ENCODE measurements around the gene SERPINB1. TPM values are rescaled to one million over a fixed set of nuclear protein-coding genes. Genes with fewer than 3 reads are reported as not detected.

The SERPINB1 gene
- total RNA-seq, 1 experiment from 2014 or later, result 133 TPM

GRCh38 chr6:2839982-2840748 is 1.5 kb downstream of the SERPINB1 start:
- H3K27me3 ChIP-seq (ENCODE audit: low read length), result no peaks in the 10 kb centered on the region

GRCh38 chr6:2839195-2839981 is 2.3 kb downstream of the SERPINB1 start:
- Histone ChIP-seq H2AFZ (ENCODE audit: low read length) (no peak overlapping the region), H3K9me3 (ENCODE audit: low read length) (no peaks in the 10 kb centered on the region), H3K27me3 (ENCODE audit: low read length) (no peaks in the 10 kb centered on the region), H3F3A (ENCODE audit: low read length, unreplicated experiment) (peaks cover 8% of the 10 kb centered on the region), H3K9me2 (replicated peaks; ENCODE audit: low read length) (no peaks in the 10 kb centered on the region), H3K36me3 (ENCODE audit: low read depth, low read length) (peaks cover 35% of the 10 kb centered on the region), H3K4me3 (ENCODE audit: low read length) (peak overlapping the region; percentile 81), H3K4me1 (ENCODE audit: insufficient read depth, low read length) (peaks cover 53% of the 10 kb centered on the region), H3K79me2 (ENCODE audit: low read length) (peaks cover 34% of the 10 kb centered on the region), H4K20me1 (ENCODE audit: low read length) (peaks cover 4% of the 10 kb centered on the region; the same call in 1 of the 2 replicates), H3K4me2 (ENCODE audit: low read length) (peak overlapping the region; percentile 94), H3K9ac (ENCODE audit: low read length) (peak overlapping the region; percentile 94), H3K27ac (ENCODE audit: low read length) (peak overlapping the region; percentile 94)
- TF ChIP-seq EZH2phosphoT487 (IDR thresholded peaks at IDR 0.05; ENCODE audit: borderline replicate concordance, low read length), result no peak
- no peak for TF ChIP-seq EZH2 (IDR thresholded peaks at IDR 0.05; ENCODE audit: low read length, unreplicated experiment)
- no peak for TF ChIP-seq CTCF (conservative IDR thresholded peaks at IDR 0.05; ENCODE audit: low read depth, low read length)
- no TSS peak for BruUV-seq (replicated peaks)
- ChIA-PET POLR2A (ENCODE audit: unreplicated experiment) (interaction anchor here (0.6 to 1.0 kb wide), 4 partner anchors 21 to 49 kb away, joined by 4 to 28 read pairs (median 15); no protein-coding TSS in a partner anchor), CTCF (interaction anchor here (0.7 to 1.9 kb wide), 6 partner anchors 21 to 151 kb away, joined by 3 to 17 read pairs (median 3); no protein-coding TSS in a partner anchor)
- ATAC-seq, result peak; percentile 67
- DNase-seq, result peak; percentile 98
- intact Hi-C loops (cut with micrococcal nuclease), result loop anchor here (1.0 kb wide), 3 partner anchors 21 to 48 kb away; no protein-coding TSS in a partner anchor

More at GRCh38 chr6:2839982-2840748, 1.5 kb downstream of the SERPINB1 start:
- Histone ChIP-seq H4K20me1 (ENCODE audit: low read length) (peaks cover 4% of the 10 kb centered on the region; the same call in 1 of the 2 replicates), H3K9ac (ENCODE audit: low read length) (peak overlapping the region; percentile 94), H3F3A (ENCODE audit: low read length, unreplicated experiment) (peaks cover 8% of the 10 kb centered on the region), H3K79me2 (ENCODE audit: low read length) (peaks cover 34% of the 10 kb centered on the region), H3K4me3 (ENCODE audit: low read length) (peak overlapping the region; percentile 81), H3K27ac (ENCODE audit: low read length) (peak overlapping the region; percentile 94), H3K9me2 (replicated peaks; ENCODE audit: low read length) (no peaks in the 10 kb centered on the region), H3K4me2 (ENCODE audit: low read length) (peak overlapping the region; percentile 94), H3K4me1 (ENCODE audit: insufficient read depth, low read length) (peaks cover 53% of the 10 kb centered on the region), H2AFZ (ENCODE audit: low read length) (no peak overlapping the region), H3K36me3 (ENCODE audit: low read depth, low read length) (peaks cover 27% of the 10 kb centered on the region), H3K9me3 (ENCODE audit: low read length) (no peaks in the 10 kb centered on the region)
- POLR2A ChIA-PET (ENCODE audit: unreplicated experiment), result interaction anchor here (0.9 to 2.7 kb wide), 3 partner anchors 22 to 49 kb away, joined by 4 to 21 read pairs (median 5); no protein-coding TSS in a partner anchor
- BruUV-seq (replicated peaks), result TSS peak; percentile 56
- intact Hi-C loops (cut with micrococcal nuclease), result loop anchor here (1.0 kb wide), 3 partner anchors 22 to 49 kb away; no protein-coding TSS in a partner anchor
- TF ChIP-seq EZH2 (IDR thresholded peaks at IDR 0.05; ENCODE audit: low read length, unreplicated experiment) (no peak), EZH2phosphoT487 (IDR thresholded peaks at IDR 0.05; ENCODE audit: borderline replicate concordance, low read length) (no peak), CTCF (conservative IDR thresholded peaks at IDR 0.05; ENCODE audit: low read depth, low read length) (no peak)
- ATAC-seq (peak; percentile 8), DNase-seq (peak; percentile 48)
- CTCF ChIA-PET, result interaction anchor here (0.6 to 1.9 kb wide), 6 partner anchors 10 to 151 kb away, joined by 3 to 19 read pairs (median 3); no protein-coding TSS in a partner anchor

Measured in PC-3 (cell line).